ENCODE measurements around the gene ANGPTL7.
"Not testable (repeated sequence)": the region's sequence is repeated elsewhere in the genome, so short reads cannot be mapped to it uniquely, and the experiment has no call there.

- not testable (repeated sequence) for TF ChIP-seq SAP30 (IDR thresholded peaks at IDR 0.05; ENCODE audit: insufficient read depth, insufficient replicate concordance, low read length); EZH2 (IDR thresholded peaks at IDR 0.05; ENCODE audit: low read depth, low read length, severe bottlenecking); RAD21 (IDR thresholded peaks at IDR 0.05 in 1 of 2, conservative IDR thresholded peaks at IDR 0.05 in 1 of 2; ENCODE audit: low read depth in 2 of 2, low read length in 2 of 2); CBX8 (IDR thresholded peaks at IDR 0.05; ENCODE audit: borderline replicate concordance, low read depth, low read length); ATF3 (IDR thresholded peaks at IDR 0.05; ENCODE audit: insufficient read depth, low read depth, low read length); TCF12 (IDR thresholded peaks at IDR 0.05; ENCODE audit: low read depth, low read length); POLR2AphosphoS5 (IDR thresholded peaks at IDR 0.05; ENCODE audit: low read depth, low read length)
Measured at GRCh38 chr1:11179749-11180148, 9.4 kb upstream of the ANGPTL7 start.

Measured in H1 (cell line).